ENCODE measurements around the gene PIEZO2. TPM values are rescaled to one million over a fixed set of nuclear protein-coding genes. Genes with fewer than 3 reads are reported as not detected.

PIEZO2 gene
- total RNA-seq, 1 donor from 2014 or later, result 50.1 TPM

- Mint-ChIP-seq H3K27me3 (ENCODE audit: unreplicated experiment) (no peaks in the 10 kb centered on the region), H3K27ac (ENCODE audit: unreplicated experiment) (no peak overlapping the region), H3K4me3 (ENCODE audit: unreplicated experiment) (no peak overlapping the region), H3K36me3 (ENCODE audit: unreplicated experiment) (peaks cover 3% of the 10 kb centered on the region), H3K9me3 (ENCODE audit: unreplicated experiment) (peaks cover 6% of the 10 kb centered on the region), H3K4me1 (ENCODE audit: low read depth, unreplicated experiment) (peaks cover 9% of the 10 kb centered on the region)
- TF ChIP-seq CTCF (IDR thresholded peaks at IDR 0.05; ENCODE audit: partially characterized antibody, unreplicated experiment), result no peak
- no peak for DNase-seq
Observed at GRCh38 chr18:11021477-11021876, 127.9 kb downstream of the PIEZO2 start.

GRCh38 chr18:11020877-11021414 lies 128.4 kb downstream of the PIEZO2 start:
- H3K36me3 Mint-ChIP-seq (ENCODE audit: unreplicated experiment), result no peaks in the 10 kb centered on the region
- no peak overlapping the region for H3K27ac Mint-ChIP-seq (ENCODE audit: unreplicated experiment)

GRCh38 chr18:11020161-11020853 lies 129.1 kb downstream of the PIEZO2 start:
- peaks cover 6% of the 10 kb centered on the region for H3K9me3 Mint-ChIP-seq (ENCODE audit: unreplicated experiment)
- H3K36me3 Mint-ChIP-seq (ENCODE audit: unreplicated experiment), result no peaks in the 10 kb centered on the region
- TF ChIP-seq CTCF (IDR thresholded peaks at IDR 0.05; ENCODE audit: partially characterized antibody, unreplicated experiment), result no peak
- H3K4me1 Mint-ChIP-seq (ENCODE audit: low read depth, unreplicated experiment), result peaks cover 9% of the 10 kb centered on the region
- no peak overlapping the region for H3K4me3 Mint-ChIP-seq (ENCODE audit: unreplicated experiment)
- no peak overlapping the region for H3K27ac Mint-ChIP-seq (ENCODE audit: unreplicated experiment)
- no peaks in the 10 kb centered on the region for H3K27me3 Mint-ChIP-seq (ENCODE audit: unreplicated experiment)
- DNase-seq, result no peak

More at GRCh38 chr18:11020877-11021414, 128.4 kb downstream of the PIEZO2 start:
- peaks cover 9% of the 10 kb centered on the region for H3K4me1 Mint-ChIP-seq (ENCODE audit: low read depth, unreplicated experiment)
- peaks cover 6% of the 10 kb centered on the region for H3K9me3 Mint-ChIP-seq (ENCODE audit: unreplicated experiment)
- no peak for TF ChIP-seq CTCF (IDR thresholded peaks at IDR 0.05; ENCODE audit: partially characterized antibody, unreplicated experiment)
- no peak overlapping the region for H3K4me3 Mint-ChIP-seq (ENCODE audit: unreplicated experiment)
- H3K27me3 Mint-ChIP-seq (ENCODE audit: unreplicated experiment), result no peaks in the 10 kb centered on the region
- DNase-seq, result no peak

GRCh38 chr18:11019295-11020105 lies 129.9 kb downstream of the PIEZO2 start:
- TF ChIP-seq CTCF (IDR thresholded peaks at IDR 0.05; ENCODE audit: partially characterized antibody, unreplicated experiment), result no peak
- Mint-ChIP-seq H3K36me3 (ENCODE audit: unreplicated experiment) (no peaks in the 10 kb centered on the region), H3K4me1 (ENCODE audit: low read depth, unreplicated experiment) (peaks cover 9% of the 10 kb centered on the region), H3K27ac (ENCODE audit: unreplicated experiment) (no peak overlapping the region), H3K9me3 (ENCODE audit: unreplicated experiment) (peaks cover 6% of the 10 kb centered on the region), H3K4me3 (ENCODE audit: unreplicated experiment) (no peak overlapping the region), H3K27me3 (ENCODE audit: unreplicated experiment) (no peaks in the 10 kb centered on the region)
- DNase-seq, result no peak

Measured in glutamatergic neuron (in vitro differentiated cells).